Kidney (tissue), 14 donors: Measurements from ENCODE around the gene PTAFR. TPM values are rescaled to one million over a fixed set of nuclear protein-coding genes. Genes with fewer than 3 reads are reported as not detected.

Experiments
- DNase-seq, 5 donors: peaks; one replicate each; pipeline ENCODE4 v3.0.0-alpha.2; 2013 to 2020
- FAIRE-seq: peaks from 2 replicates; lab custom pipeline; 2012; peaks lifted over from hg19 to GRCh38; lab: Jason Lieb, UNC
- H3K27ac ChIP-seq, 2 donors: one replicate each; pipeline ENCODE4 v1.7.0; 2013; ENCODE audit warnings: low read depth in 2 of 2, low read length in 2 of 2, inconsistent platforms in 1 of 2
- H3K27me3 ChIP-seq: one replicate; pipeline ENCODE4 v1.7.1; 2013; ENCODE audit warnings: low read length, inconsistent platforms; ENCODE audit not compliant: control insufficient read depth, insufficient read depth
- H3K36me3 ChIP-seq, 3 donors: one replicate each; pipeline versions ENCODE4 v1.7.0 to v1.7.1; 2013; ENCODE audit warnings: low read length in 3 of 3, control low read depth in 1 of 3, inconsistent platforms in 1 of 3; ENCODE audit not compliant: insufficient read depth in 3 of 3, control insufficient read depth in 2 of 3
- H3K4me1 ChIP-seq, 3 donors: one replicate each; pipeline versions ENCODE4 v1.7.0 to v1.7.1; 2013; ENCODE audit warnings: low read length in 3 of 3, inconsistent platforms in 1 of 3, low read depth in 1 of 3; ENCODE audit not compliant: control insufficient read depth in 2 of 3, insufficient read depth in 2 of 3
- H3K4me3 ChIP-seq, 3 donors: one replicate each; pipeline versions ENCODE4 v1.7.0 to v1.8.1; 2013; ENCODE audit warnings: low read length in 3 of 3, control low read depth in 1 of 3, inconsistent platforms in 1 of 3
- H3K9ac ChIP-seq, 3 donors: one replicate each; pipeline versions ENCODE4 v1.7.0 to v1.7.1; 2013; ENCODE audit warnings: low read length in 3 of 3, control low read depth in 1 of 3, inconsistent platforms in 1 of 3
- H3K9me3 ChIP-seq, 3 donors: one replicate each; pipeline versions ENCODE4 v1.7.0 to v1.7.1; 2013; ENCODE audit warnings: low read length in 3 of 3, control low read depth in 1 of 3, inconsistent platforms in 1 of 3; ENCODE audit not compliant: control insufficient read depth in 2 of 3, insufficient read depth in 1 of 3
- intact Hi-C: fragments of 100-400 bp; cut with DNase I; formaldehyde crosslinking; loops from one replicate; pipeline ENCODE4 v1.11.1; 2022
- polyA plus RNA-seq: library from polyadenylated mRNA; stranded (reverse); fragments of 350-450 nt; fragmentation: Illumina TruSeq; extraction: RNeasy Lipid Tissue Mini Kit (QIAGEN cat#74804); gene quantifications from one replicate; pipeline ENCODE4 v1.2.3, GENCODE V29; 2014; ENCODE audit warnings: low read depth, low replicate concordance; ENCODE audit not compliant: insufficient read depth
- total RNA-seq: library from RNA; stranded (reverse); fragmentation: NEBNext Ultra II Directional; extraction: Animal tissue kit (Norgen Biotek cat#: 25700); gene quantifications from one replicate; pipeline ENCODE4 v1.2.1, GENCODE V29; 2021
- TF ChIP-seq, protein P1 (sequence below): IDR thresholded peaks from 3 replicates; pipeline ENCODE4 v1.5.1; 2012; ENCODE audit warnings: mild to moderate bottlenecking, moderate library complexity, borderline replicate concordance; ENCODE audit not compliant: insufficient read depth; ENCODE audit errors: extremely low read depth
- donor health status: control.
- donor health status: control.
- donor health status: control.
- donor health status: control.
- donor health status: control.
- donor health status: DM: yes; HTN: yes; CAD: no.
- donor health status: Normal renal cell carcinoma (clear cell type).

Gene PTAFR
- total and polyA plus RNA-seq, 2 donors from 2014 or later, result 2.4 to 16.4 TPM

DNA sequence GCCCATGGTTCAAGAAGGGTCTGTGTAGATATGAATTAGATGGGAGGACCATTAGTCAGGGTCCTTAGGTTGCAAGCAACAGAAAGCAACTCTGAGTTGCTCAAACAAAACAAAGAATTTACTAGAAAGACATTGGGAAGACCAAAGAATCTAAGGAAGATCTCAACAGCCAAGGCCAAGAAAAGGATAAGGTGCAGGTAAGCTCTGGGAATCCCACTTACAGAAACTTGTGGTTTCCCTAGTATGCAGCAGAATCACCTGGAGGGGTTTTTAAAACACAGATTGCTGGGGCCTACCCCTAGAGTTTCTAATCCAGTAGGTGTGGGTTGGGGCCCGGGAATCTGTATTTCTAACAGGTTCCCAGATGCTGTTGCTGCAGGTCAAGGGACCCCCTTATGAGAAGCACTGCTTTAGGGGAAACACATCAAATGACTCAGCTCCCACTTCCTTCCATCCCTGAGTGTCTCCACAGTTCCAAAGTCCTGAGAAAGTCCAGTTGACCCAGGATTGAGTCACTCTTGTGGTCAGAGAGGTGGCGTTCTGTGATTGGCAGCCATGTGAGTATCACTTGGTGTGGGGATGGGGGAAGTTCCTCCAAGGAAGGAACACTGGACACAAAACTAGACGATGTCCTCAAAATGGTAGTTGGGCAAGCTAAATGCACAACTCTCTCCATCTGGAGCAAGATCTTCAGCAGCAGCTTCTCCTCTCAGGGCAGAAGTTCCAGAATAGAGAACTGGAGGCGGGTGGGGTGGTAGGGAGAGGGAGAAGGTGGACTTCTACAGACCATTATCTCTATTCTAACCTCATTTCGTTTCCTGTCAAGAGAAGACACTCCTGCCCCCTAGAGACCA, 63.9 kb downstream of the PTAFR start:
- H3K4me3 ChIP-seq, result no peak overlapping the region
- H3K36me3 ChIP-seq, result no peaks in the 10 kb centered on the region
- FAIRE-seq (no peak), DNase-seq (no peak)
- TF ChIP-seq, protein P1, sequence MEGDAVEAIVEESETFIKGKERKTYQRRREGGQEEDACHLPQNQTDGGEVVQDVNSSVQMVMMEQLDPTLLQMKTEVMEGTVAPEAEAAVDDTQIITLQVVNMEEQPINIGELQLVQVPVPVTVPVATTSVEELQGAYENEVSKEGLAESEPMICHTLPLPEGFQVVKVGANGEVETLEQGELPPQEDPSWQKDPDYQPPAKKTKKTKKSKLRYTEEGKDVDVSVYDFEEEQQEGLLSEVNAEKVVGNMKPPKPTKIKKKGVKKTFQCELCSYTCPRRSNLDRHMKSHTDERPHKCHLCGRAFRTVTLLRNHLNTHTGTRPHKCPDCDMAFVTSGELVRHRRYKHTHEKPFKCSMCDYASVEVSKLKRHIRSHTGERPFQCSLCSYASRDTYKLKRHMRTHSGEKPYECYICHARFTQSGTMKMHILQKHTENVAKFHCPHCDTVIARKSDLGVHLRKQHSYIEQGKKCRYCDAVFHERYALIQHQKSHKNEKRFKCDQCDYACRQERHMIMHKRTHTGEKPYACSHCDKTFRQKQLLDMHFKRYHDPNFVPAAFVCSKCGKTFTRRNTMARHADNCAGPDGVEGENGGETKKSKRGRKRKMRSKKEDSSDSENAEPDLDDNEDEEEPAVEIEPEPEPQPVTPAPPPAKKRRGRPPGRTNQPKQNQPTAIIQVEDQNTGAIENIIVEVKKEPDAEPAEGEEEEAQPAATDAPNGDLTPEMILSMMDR, result no peak
- H3K9me3 ChIP-seq, result no peaks in the 10 kb centered on the region
- H3K27ac ChIP-seq, result no peak overlapping the region
- intact Hi-C loops, result no loop called here
- no peak overlapping the region for H3K9ac ChIP-seq
- no peaks in the 10 kb centered on the region for H3K4me1 ChIP-seq
- no peaks in the 10 kb centered on the region for H3K27me3 ChIP-seq

DNA sequence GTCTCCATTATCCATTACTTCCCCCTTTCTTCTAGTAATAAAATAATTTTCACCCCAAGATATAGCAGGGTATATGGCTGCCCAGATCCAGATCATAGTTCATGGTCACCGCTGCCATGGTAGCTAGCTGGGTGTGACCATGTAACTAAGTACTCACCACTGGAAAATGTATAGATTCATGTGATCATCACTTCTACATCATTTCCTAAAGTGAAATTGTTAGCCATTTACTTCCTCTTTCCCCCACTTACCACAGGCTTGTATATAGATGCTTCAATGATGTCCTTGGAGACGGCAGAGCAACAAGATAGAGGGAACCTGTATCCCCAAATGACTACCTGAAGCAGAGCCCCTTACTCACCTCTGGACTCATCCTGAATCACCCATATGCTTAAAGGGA, 65.3 kb downstream of the PTAFR start:
- H3K36me3 ChIP-seq, result no peaks in the 10 kb centered on the region
- H3K4me1 ChIP-seq, result no peaks in the 10 kb centered on the region
- FAIRE-seq (no peak), DNase-seq (no peak)
- TF ChIP-seq, protein P1, result no peak
- H3K4me3 ChIP-seq, result no peak overlapping the region
- no peaks in the 10 kb centered on the region for H3K27me3 ChIP-seq
- intact Hi-C loops, result no loop called here
- no peak overlapping the region for H3K9ac ChIP-seq
- H3K9me3 ChIP-seq, result no peaks in the 10 kb centered on the region
- no peak overlapping the region for H3K27ac ChIP-seq

GRCh38 chr1:28110555-28110954, 65.9 kb downstream of the PTAFR start:
- Histone ChIP-seq H3K9me3 (no peaks in the 10 kb centered on the region), H3K4me3 (no peak overlapping the region), H3K4me1 (no peaks in the 10 kb centered on the region), H3K27ac (no peak overlapping the region), H3K27me3 (no peaks in the 10 kb centered on the region), H3K36me3 (no peaks in the 10 kb centered on the region), H3K9ac (no peak overlapping the region)
- DNase-seq (no peak), FAIRE-seq (no peak)
- intact Hi-C loops, result no loop called here
- TF ChIP-seq, protein P1, result no peak

- Histone ChIP-seq H3K4me3 (no peak overlapping the region), H3K4me1 (no peaks in the 10 kb centered on the region), H3K36me3 (no peaks in the 10 kb centered on the region), H3K27ac (no peak overlapping the region), H3K9ac (no peak overlapping the region), H3K9me3 (no peaks in the 10 kb centered on the region), H3K27me3 (no peaks in the 10 kb centered on the region)
- FAIRE-seq (no peak), DNase-seq (no peak)
- intact Hi-C loops, result loop anchor here (10.0 kb wide), 1 partner anchor 95 kb away; no protein-coding TSS in a partner anchor
- TF ChIP-seq, protein P1, result no peak
These were observed 66.9 kb downstream of the PTAFR start for GRCh38 chr1:28109639-28110038.
